A673 (cell line): ENCODE results near the gene PHAX. TPM values are rescaled to one million over a fixed set of nuclear protein-coding genes. Genes with fewer than 3 reads are reported as not detected.

Experiments
- BruUV-seq: library from RNA; stranded (reverse); fragments of 400-500 nt; replicated peaks from 2 replicates; lab custom pipeline; 2021; lab: Mats Ljungman, UMichigan
- CTCF ChIA-PET: fragments of 300-600 bp; sonication (Branson Sonifier 250); formaldehyde crosslinking; loops from one replicate; lab custom pipeline; 2022; ENCODE audit warnings: antibody characterized with exemption; lab: Charles Lee
- POLR2A ChIA-PET: fragments of 300-600 bp; sonication (Branson Sonifier 250); formaldehyde crosslinking; loops from one replicate; lab custom pipeline; 2022; ENCODE audit warnings: antibody characterized with exemption; ENCODE audit not compliant: low non-redundant PET; lab: Charles Lee
- DNase-seq: peaks from one replicate; pipeline ENCODE4 v3.0.0-alpha.2; 2015; ENCODE audit warnings: low spot score
- H3K27ac ChIP-seq: fragments of 200-600 bp; sonication (generic); 2 replicates; pipeline ENCODE4 v1.5.1; 2016; ENCODE audit warnings: mixed run types, low read depth, mild to moderate bottlenecking, mixed read lengths, antibody characterized with exemption, low read length; ENCODE audit not compliant: poor library complexity, severe bottlenecking
- H3K27me3 ChIP-seq: fragments of 200-600 bp; sonication (generic); replicated peaks from 2 replicates; pipeline ENCODE4 v1.6.1; 2017; ENCODE audit warnings: mixed run types, low read depth, mild to moderate bottlenecking, mixed read lengths, antibody characterized with exemption, low read length; ENCODE audit not compliant: insufficient read depth, poor library complexity
- H3K36me3 ChIP-seq: fragments of 200-600 bp; sonication (generic); 2 replicates; pipeline ENCODE4 v1.6.1; 2016; ENCODE audit warnings: mixed run types, mild to moderate bottlenecking, mixed read lengths, antibody characterized with exemption, low read length; ENCODE audit not compliant: insufficient read depth, poor library complexity, severe bottlenecking
- H3K4me1 ChIP-seq: fragments of 200-600 bp; sonication (generic); 2 replicates; pipeline ENCODE4 v1.6.1; 2017; ENCODE audit warnings: mixed run types, mild to moderate bottlenecking, mixed read lengths, antibody characterized with exemption, low read length; ENCODE audit not compliant: insufficient read depth, poor library complexity, severe bottlenecking
- H3K4me3 ChIP-seq: fragments of 200-600 bp; sonication (generic); 2 replicates; pipeline ENCODE4 v1.5.1; 2016; ENCODE audit warnings: low read depth, mixed run types, mild to moderate bottlenecking, mixed read lengths, low read length; ENCODE audit not compliant: poor library complexity, severe bottlenecking
- H3K9me3 ChIP-seq: fragments of 200-600 bp; sonication (generic); 2 replicates; pipeline ENCODE4 v1.6.1; 2016; ENCODE audit warnings: mixed run types, low read depth, mild to moderate bottlenecking, mixed read lengths, antibody characterized with exemption, low read length; ENCODE audit not compliant: poor library complexity, severe bottlenecking
- EZH2 ChIP-seq: fragments of 200-600 bp; sonication (generic); IDR thresholded peaks from 2 replicates; pipeline ENCODE4 v1.6.1; 2017; ENCODE audit warnings: borderline replicate concordance, low read depth, mild to moderate bottlenecking, mixed read lengths, antibody characterized with exemption, low read length; ENCODE audit not compliant: poor library complexity, severe bottlenecking
- intact Hi-C: fragments of 100-400 bp; cut with micrococcal nuclease; formaldehyde crosslinking; loops from one replicate; pipeline ENCODE4 v1.10.0; 2022; ENCODE audit not compliant: unreplicated experiment
- total RNA-seq: library from RNA; stranded (reverse); gene quantifications from 2 replicates; pipeline ENCODE4 v1.2.3, GENCODE V29; 2021
- TF ChIP-seq, protein P1 (sequence below): fragments of 300-800, 200-600 bp; sonication (generic); conservative IDR thresholded peaks from 2 replicates; pipeline ENCODE4 v1.5.1; 2017; ENCODE audit warnings: low read depth, mild to moderate bottlenecking, antibody characterized with exemption, low read length, moderate library complexity, mixed read lengths

Gene PHAX
- total RNA-seq, 1 experiment from 2014 or later = 71.3 TPM

DNA sequence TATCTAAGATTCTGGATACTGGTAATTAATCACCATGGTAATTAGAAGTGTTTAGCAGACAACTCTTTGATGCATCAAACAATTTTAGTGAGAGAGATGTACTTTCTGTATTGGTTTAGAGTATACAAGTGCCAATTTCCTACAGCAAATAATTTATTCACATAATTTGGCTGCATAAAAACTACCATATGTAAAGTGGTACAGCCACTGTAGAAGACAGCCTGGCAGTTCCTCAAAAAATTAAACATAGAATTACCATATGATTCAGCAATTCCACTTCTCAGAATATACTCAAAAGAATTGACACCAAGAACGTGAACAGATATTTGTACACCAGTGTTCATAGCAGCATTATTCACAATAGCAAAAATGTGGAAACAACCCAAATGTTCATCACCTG lies 36.2 kb downstream of the PHAX start:
- Histone ChIP-seq H3K36me3 (no peaks in the 10 kb centered on the region), H3K9me3 (no peaks in the 10 kb centered on the region), H3K4me1 (no peaks in the 10 kb centered on the region), H3K27me3 (no peaks in the 10 kb centered on the region), H3K4me3 (no peak overlapping the region), H3K27ac (no peak overlapping the region)
- POLR2A ChIA-PET = no interaction called here
- intact Hi-C loops = no loop called here
- CTCF ChIA-PET = no interaction called here
- TF ChIP-seq, protein P1, sequence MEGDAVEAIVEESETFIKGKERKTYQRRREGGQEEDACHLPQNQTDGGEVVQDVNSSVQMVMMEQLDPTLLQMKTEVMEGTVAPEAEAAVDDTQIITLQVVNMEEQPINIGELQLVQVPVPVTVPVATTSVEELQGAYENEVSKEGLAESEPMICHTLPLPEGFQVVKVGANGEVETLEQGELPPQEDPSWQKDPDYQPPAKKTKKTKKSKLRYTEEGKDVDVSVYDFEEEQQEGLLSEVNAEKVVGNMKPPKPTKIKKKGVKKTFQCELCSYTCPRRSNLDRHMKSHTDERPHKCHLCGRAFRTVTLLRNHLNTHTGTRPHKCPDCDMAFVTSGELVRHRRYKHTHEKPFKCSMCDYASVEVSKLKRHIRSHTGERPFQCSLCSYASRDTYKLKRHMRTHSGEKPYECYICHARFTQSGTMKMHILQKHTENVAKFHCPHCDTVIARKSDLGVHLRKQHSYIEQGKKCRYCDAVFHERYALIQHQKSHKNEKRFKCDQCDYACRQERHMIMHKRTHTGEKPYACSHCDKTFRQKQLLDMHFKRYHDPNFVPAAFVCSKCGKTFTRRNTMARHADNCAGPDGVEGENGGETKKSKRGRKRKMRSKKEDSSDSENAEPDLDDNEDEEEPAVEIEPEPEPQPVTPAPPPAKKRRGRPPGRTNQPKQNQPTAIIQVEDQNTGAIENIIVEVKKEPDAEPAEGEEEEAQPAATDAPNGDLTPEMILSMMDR = no peak
- no peak for TF ChIP-seq EZH2
- BruUV-seq = no TSS peak
- DNase-seq = no peak

- intact Hi-C loops = no loop called here
- POLR2A ChIA-PET = no interaction called here
- no peak for TF ChIP-seq EZH2
- TF ChIP-seq, protein P1 = no peak
Observed at GRCh38 chr5:126640866-126641265, 40.1 kb downstream of the PHAX start.

GRCh38 chr5:126641387-126641786 lies 40.6 kb downstream of the PHAX start:
- Histone ChIP-seq H3K4me1 (no peaks in the 10 kb centered on the region), H3K36me3 (no peaks in the 10 kb centered on the region), H3K9me3 (peaks cover 6% of the 10 kb centered on the region), H3K27ac (no peak overlapping the region), H3K27me3 (no peaks in the 10 kb centered on the region), H3K4me3 (no peak overlapping the region)
- no peak for TF ChIP-seq EZH2
- TF ChIP-seq, protein P1 = no peak
- POLR2A ChIA-PET = no interaction called here
- intact Hi-C loops = no loop called here
- CTCF ChIA-PET = no interaction called here
- no TSS peak for BruUV-seq
- no peak for DNase-seq

More at GRCh38 chr5:126640866-126641265, 40.1 kb downstream of the PHAX start:
- Histone ChIP-seq H3K27me3 (no peaks in the 10 kb centered on the region), H3K27ac (no peak overlapping the region), H3K36me3 (no peaks in the 10 kb centered on the region), H3K9me3 (peaks cover 6% of the 10 kb centered on the region), H3K4me3 (no peak overlapping the region), H3K4me1 (no peaks in the 10 kb centered on the region)
- no TSS peak for BruUV-seq
- CTCF ChIA-PET = interaction anchor here (0.5 kb wide), 1 partner anchor 681 kb away, joined by 3 read pairs; no protein-coding TSS in a partner anchor
- no peak for DNase-seq
